Stimulated activated CD8-positive, alpha-beta memory T cell treated with anti-CD3 and anti-CD28 coated beads, Interleukin-2, amount 100 ng/mL, for 48 hours (primary cell): ENCODE results near the gene JAGN1.
"Not testable (repeated sequence)": the region's sequence is repeated elsewhere in the genome, so short reads cannot be mapped to it uniquely, and the experiment has no call there.

Source experiments
- DNase-seq, 2 donors: peaks; one replicate each; pipeline ENCODE4 v3.0.0-alpha.2; 2020; ENCODE audit warnings: low read depth in 2 of 2

JAGN1 gene

DNA sequence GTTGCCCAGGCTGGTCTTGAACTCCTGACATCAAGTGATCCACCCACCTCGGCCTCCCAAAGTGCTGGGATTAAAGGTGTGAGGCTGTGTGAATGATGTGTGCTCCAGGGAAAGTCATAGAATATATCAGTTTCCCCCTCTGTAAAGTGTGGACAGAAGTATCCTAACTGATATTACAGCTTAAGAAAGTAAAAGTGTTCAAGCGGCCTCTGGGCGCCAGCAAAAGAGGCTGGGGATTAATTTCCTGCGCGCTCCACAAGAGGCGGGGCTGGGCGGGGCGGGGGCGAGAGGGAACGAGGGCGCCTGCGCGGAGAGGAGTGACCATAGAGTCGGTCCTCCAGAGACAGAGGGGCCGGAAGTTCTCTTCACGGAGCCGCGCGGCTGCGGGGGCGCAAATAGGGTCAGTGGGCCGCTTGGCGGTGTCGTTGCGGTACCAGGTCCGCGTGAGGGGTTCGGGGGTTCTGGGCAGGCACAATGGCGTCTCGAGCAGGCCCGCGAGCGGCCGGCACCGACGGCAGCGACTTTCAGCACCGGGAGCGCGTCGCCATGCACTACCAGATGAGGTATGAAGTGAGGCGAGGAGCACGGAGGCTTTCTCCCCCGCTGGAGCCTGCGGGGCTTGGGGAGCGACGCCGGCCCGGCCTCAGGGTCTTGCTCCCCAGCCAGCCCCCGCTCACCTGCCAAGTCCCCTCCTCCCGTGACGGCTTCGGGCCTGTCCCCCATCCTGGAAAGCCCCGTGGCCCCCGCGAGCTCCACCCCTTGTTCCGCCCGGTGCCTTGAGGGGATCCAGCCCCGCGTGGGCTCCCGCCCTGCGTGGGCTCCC is at the start of gene JAGN1:
JAGN1 (plus strand) TSS at position 362 of the 823 bp plus-strand sequence; CDS start at position 475, 113 bp downstream.
- DNase-seq, result peak; percentile 80 to 92

DNA sequence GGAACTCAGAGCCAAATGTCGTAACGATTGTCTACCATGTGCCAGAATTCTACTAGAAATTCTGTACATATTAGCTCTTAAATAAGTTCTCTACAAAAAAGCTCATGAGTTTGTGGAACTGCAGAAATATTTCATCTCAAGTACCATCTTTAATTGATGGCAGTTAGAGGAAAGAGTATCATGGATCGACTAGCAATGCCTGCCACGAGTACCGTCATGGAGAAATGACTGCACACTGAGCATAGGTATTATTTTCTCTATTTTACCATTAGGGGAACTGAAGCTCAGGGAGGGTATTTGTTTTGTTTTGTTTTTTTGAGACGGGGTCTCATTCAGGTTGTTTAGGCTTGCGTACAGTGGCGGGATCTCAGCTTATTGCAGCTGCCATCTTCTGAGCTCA is 49.4 kb upstream of the JAGN1 start:
- no peak for DNase-seq

DNA sequence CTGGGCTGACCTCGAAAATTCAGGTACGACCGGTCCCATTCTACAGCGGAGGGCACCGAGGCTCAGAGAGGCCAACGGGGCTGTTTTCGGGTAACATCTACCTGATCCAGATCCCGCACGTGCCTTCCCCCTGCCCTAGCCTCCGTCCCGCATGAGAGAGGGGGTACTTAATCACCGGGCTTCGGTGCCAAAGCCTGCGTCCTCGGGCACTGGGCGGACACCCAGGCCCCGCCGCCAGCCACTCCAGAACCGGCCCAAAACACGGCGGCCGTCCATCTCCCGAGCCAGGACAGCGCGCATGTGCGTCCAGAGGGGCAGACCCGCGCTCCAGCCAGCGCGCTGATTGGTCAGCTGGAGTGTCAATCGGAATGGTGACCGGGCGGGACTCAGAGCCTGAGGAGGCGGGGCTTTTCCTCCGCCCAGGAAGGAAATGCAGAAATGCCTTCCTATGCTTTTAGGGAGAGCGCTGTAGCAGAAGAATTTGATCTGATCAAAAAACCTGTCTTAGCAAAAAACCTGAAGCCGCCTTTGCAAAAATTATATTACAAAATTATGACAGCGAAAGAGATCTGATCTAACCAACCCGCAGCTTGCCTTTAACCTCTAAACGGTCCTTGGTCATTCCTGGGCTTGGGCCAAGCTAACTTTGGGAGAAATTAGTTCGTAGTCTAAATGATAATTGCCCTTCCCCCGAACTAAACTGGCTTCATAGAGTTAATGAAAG is 46.5 kb upstream of the JAGN1 start, which contains the start of gene RPUSD3:
RPUSD3 (minus strand) TSS at position 294 of the 724 bp plus-strand sequence; CDS start at position 276, 18 bp downstream.
- DNase-seq, result peak; percentile 92 to 96

DNA sequence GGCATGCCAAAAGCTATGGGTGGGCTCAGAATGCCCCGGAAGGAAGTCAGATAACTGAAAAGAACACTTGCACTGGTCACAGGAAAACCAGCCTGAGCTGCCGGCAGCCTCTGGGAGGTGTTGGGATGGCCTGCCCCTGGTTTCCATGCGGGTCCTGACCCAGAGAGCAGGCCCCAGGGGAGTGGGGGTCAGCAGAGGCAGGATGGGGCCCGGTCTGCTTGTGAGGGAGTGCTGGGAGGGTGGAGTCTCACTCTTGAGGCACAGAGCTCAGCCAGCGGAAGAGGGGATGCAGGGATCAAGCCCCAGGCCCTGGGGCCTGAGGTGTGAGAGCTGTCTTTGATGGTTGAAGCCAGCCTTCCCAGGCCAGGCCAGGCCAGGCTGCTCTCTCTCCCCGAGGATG is 44.2 kb upstream of the JAGN1 start:
- DNase-seq, result no peak

DNA sequence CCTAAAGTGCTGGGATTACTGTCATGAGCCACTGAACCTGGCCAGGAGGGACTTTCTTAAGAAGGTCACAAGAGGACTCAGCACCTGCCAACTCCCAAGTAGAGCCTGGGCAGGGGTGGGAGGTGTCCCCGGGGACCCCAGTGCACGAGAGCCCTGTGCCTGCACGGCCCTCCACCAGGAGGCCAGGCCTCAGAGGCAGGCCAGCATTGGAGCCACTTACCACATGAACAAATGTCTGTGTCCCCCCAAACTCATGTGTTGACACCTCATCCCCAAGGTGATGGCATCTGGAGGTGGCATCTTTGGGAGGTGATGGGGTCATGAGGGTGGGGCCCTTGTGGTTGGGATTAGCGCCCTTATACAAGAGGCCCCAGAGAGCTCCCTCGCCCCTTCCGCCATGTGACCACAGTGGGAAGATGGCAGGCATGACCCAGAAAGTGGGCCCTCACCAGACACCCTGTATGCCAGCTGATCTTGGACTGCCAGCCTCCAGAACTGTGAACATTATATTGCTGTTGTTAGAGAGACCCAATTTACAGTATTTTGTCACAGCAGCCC is 43.4 kb upstream of the JAGN1 start:
- no peak for DNase-seq

DNA sequence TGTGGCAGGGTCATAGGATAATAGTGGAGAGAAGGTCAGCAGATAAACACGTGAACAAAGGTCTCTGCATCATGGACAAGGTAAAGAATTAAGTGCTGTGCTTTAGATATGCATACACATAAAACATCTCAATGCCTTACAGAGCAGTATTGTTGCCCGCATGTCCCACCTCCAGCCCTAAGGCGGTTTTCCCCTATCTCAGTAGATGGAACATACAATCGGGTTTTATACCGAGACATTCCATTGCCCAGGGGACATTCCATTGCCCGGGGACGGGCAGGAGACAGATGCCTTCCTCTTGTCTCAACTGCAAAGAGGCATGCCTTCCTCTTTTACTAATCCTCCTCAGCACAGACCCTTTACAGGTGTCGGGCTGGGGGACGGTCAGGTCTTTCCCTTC is 42.5 kb upstream of the JAGN1 start:
- not testable (repeated sequence) for DNase-seq

DNA sequence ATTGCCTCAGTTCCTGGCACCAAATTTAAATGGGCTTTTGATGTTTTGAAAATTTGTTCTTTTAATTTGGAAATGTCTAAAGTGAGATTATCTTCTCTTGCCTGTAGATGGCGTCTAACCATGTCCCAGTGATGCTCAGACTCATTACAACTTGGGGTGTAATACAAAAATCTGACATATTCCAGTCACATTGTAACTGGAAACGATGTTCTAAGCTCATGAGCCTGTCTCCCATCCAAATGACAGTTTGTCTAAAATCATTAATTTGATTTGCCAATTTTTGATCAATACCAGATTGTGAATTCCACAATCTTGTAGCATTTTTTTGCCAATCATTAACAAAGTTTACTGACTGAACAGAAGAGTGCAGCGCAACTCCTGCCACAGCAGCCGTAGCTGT is 41.5 kb upstream of the JAGN1 start:
- DNase-seq, result not testable (repeated sequence)

DNA sequence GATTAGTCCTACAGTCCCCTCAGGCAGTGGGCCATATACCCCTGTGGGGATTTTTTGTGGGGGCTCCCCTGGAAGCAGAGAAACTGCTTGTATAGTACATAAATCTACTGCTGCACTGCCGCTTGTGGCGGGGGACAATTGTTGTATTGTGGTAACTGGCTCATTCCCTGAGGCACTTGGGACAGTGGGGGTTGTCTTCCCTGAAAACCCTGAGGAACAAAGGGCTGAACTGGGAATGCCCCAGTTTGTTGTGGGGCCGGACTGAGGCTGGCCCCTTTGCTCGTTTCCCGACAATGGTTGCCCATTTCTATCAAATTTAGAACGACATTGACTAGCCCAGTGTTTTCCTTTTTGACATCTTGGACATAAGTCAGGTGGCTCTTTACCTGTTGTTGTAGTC is 39.0 kb upstream of the JAGN1 start:
- DNase-seq, result not testable (repeated sequence)

DNA sequence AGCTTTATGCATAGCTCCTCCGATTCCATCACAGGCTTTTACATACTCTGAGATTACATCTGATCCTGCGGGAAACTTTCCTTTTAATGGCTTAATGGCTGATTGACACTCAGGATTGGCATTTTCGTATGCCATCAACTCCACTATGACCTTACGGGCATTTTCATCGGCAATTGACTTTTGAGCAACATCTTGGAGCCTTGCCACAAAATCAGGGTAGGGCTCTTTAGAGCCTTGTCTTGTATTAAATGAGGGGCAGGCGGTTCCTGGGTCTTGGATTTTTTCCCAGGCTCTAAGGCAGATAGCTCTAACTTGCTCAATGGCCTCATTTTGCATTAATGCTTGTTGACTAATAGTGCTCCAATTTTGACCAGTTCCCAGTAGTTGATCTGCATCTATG is 38.5 kb upstream of the JAGN1 start:
- not testable (repeated sequence) for DNase-seq

DNA sequence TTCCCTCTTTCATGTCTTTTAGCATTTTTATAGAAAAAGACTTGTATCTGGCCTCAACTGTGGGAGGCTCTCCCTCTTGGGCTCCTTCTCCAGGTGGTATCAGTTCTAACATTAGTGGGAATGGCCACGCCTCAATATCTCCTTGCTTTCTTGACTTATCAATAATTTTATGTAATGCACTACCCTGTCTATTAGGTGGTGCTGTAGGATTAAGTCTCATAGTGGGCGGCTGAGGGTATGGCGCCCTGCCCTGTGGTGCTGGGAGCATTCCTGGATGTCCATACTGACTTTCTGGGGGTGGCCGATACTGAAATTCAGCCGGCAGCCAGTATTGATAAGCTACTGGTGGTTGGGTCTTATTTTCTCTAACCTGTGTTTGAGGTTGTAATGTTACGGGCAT is 37.9 kb upstream of the JAGN1 start:
- DNase-seq, result no peak

DNA sequence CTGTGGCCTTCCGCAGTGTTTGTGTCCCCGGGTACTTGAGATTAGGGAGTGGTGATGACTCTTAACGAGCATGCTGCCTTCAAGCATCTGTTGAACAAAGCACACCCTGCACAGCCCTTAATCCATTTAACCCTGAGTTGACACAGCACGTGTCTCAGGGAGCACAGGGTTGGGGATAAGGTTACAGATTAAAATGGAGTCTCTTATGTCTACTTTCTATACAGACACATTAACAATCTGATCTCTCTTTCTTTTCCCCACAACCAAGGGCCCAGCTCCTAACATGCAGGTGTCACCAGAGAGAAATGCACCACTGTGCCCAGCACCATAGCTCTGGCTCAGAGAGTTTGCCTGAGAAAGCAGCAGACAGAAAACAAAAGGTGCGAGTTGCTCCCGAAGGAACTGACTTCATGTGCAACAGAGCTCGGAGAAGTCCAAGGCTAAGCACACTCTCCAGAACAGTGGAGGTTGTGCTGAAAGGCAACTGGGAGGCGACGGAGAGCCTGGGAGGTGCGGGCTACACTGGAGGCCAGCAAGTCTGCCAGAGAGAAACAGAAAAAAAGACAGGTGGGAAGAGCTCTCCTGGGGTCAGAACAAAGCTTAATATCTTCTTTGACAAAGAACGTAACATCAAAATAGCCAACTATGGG is 36.0 kb upstream of the JAGN1 start:
- not testable (repeated sequence) for DNase-seq

DNA sequence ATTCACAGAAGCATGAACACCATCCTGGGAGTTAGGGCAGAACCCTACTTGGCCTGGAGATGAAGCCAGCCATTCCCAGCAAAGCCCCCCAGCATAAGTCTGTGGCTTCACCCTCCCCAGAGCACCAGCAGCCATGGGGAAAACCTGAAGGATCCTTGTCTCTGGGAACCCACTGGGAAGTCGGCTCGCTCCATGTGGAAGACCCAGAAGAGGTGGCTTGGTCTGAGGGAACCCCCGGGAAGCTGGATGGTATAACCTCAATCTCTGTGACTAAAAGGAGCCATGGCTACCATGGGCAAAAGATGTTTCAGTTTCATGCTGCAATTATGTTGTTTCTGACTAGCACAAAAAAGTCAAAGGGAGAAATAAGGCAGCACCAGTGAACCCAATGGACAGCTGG is 34.8 kb upstream of the JAGN1 start:
- DNase-seq, result no peak

DNA sequence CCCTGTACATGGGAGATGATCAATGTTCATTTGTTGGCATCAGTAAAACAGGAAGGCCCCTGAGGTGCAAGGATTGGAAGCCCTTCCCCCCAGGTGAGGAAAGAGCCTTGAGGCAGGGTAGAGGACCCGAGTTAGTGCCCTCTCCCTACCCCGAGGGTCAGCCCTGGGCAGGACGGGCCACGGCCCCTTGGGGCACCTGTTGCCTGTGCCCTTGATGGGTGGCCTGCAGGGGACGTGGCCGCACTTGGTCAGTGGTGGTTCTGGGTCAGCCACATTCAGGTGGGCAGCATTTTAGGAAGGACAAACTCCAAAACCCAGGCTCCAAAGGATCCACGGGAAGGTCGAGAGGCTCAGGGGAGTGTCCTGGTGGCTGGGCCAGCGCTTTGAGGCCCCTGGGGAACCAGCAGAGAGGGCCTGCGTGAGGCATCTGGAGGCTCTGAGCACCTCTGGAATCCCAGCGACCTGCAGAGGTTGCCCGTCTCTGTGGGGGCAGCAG is 30.8 kb upstream of the JAGN1 start:
- no peak for DNase-seq

DNA sequence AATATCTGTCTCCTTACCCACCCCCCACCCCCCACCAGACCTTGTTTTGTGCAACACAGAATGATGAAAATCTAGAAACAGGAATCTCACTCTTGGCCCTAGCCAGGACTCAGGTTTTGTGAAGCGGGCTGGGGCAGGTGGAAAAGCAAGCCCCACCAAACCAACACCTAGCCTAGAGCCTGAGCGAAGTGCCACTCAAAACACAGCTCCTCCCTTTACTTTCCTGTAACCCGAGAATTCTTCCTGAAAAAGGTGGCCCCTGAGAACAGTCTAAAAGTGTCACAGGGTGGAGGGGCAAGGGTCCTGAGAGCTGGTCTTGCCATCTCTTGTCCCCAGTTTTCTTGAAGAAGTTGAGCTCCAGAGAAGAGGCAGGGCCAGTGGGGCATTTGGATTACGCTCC is 29.2 kb upstream of the JAGN1 start:
- DNase-seq, result no peak

DNA sequence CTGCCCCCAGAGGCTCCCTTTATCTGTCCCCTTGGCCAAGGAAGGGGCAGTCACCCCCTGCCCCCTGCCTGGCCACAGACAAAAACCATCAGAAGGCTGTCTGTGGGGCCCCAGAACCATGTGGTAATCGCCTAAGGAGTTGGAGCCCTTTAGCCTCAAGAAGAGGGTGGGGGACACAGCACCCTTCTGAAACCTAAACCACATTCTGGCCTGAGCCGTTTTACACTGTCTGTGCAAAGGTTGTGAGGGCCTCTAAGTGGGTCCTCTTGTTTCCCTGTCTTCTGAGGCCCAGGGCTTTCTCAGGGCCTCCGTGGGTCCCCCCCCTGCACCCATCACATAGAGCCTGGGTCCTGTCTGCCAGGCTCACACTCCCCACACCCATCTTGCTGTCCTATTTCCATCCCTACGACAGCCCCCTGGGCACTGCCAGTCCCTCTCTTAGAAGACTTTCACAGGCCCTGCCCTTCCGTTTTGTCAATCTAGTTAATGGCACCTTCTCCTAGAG is 28.7 kb upstream of the JAGN1 start:
- DNase-seq, result no peak

DNA sequence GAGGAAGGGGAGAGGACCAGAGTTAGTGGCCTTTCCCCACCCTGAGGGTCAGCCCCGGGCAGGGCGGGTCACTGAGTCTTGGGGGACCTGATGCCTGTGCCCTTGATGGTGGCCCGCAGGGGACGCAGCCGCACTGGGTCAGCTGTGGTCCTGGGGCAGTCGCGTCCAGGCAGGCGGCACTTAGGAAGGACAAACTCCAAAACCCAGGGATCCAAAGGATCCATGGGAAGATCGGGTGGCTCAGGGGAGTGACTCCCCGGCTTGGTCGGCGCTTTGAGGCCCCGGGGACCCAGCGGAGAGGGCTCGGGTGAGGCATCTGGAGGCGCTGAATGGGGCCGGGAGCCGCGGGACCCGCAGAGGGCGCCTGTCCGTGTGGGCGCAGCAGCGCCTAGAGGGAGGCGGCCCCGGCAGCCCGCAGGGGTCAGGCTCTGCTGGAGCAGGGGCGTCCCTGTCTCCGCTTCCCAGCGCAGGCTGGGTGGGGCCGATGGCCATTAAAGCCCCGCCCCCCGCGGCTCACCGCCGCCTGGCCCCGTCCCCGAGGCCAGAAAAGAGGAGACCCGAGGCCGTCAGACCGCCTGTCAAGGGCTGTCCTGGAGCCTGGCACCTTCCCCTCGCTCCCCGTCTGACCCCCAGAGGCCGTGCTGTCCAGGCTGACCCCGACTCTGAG is 27.9 kb upstream of the JAGN1 start:
- no peak for DNase-seq

DNA sequence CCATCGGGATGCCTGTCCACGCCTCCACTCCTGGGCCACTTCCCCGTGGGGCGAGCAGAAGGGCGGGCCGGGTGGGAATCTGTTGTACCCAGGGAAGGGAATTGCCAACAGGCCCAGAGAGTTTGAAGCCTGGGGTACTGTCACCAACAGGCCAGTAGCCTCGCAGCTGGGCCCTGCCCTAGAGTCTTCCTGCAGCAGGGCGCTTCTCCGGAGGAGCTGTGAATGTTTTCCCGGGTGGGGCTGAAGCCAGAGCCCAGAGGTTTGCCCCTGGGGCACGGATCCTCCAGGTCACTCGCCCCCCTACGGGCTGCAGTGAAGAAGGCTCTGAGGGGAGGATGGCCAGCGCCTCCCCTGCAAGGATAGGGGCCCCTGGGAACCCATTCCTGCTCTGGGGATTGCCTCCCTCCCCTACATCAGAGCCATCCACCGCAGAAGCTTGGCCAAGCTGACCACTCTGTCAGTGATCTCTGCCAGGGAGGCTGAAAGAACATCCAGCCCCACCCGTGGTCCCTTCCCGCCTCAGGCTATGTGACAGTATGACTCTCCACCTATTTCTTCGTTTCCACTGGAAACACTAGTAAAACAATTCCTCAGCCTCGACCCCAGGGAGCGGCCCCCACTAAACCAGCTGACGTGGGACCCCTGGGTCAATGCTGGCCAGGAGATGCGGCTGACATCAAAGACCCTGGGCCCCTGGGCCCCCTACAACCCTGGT is 27.2 kb upstream of the JAGN1 start:
- DNase-seq, result no peak

DNA sequence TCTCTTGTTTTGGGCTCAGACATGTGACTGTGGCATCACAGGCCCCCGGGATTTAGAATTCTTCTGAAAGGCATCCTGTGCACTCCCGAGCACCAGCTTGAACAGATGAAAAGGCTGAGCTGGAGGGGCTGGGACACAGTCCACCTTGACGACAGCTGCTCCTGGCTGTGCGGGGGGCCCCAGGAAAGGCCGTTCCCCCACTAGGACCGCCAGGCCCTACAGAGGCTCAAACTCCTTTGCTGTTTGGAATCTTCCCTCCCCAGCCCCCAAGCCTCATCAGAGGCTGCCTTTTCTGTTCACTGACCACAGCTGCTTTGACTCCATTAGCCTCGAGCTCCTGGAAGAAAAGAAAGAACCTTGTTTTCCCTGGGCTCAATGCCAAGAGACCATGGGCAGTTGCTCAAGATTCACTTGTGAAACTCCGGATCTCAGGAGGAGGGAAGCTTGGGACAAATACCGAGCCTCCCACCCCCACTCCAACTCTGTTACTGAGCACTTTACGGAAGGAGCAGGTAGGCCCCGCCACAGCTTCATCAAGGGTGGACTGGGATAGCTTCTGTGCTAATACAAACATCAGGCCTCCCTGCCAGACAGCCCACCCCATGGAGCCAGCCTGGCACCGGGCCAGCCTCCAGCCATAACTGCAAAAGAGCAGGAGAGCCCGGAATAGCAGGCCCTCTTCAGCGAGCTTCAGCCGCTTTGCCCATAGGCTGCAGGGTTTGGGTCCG is 26.0 kb upstream of the JAGN1 start:
- DNase-seq, result no peak

DNA sequence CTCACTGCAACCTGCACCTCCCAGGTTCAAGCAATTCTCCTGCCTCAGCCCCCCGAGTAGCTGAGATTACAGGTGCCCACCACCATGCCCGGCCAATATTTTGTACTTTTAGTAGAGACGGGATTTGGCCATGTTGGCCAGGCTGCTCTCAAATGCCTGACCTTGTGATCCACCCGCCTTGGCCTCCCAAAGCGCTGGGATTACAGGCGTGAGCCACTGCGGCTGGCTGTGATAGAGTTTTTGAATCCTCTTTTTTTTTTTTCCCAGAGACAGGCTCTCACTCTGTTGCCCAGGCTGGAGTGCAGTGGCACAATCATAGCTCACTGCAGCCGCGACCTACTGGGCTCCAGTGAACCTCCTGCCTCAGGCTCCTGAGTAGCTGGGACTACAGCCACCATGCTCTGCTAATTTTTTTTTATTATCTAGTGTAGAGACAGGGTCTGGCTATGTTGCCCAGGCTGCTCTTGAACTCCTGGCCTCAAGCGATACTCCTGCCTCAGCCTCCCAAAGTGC is 25.2 kb upstream of the JAGN1 start:
- DNase-seq, result not testable (repeated sequence)

DNA sequence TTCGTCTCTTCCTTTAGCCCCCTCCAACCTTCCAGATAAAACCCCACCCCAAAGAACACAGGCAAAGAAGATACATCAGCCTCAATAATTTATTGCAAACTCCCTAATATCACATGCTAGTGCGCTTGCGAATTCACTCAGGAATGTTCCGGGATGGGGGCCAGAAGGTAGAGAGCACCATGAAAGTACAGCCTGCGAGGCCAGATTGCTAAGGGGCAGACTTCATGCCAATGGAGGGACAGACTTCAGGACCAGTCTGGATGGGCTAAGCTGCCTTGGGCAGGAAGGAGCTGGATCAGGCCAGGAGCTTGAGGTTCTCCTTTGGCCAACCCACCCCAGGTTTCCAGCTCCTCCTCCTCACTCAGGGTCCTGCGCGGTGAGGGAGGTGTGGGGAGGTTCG is 23.8 kb upstream of the JAGN1 start:
- no peak for DNase-seq
